Duodenal mucosa (tissue), 2 donors: ENCODE measurements around the gene PCBP4.
A peak's percentile ranks its signal among the peaks of the same experiment; 100 is the strongest.

ENCODE experiments used
- H3K27ac ChIP-seq: one replicate; pipeline ENCODE4 v1.7.0; 2013; ENCODE audit warnings: low read depth, low read length
- H3K27me3 ChIP-seq, 2 donors: one replicate each; pipeline ENCODE4 v1.7.0; 2013; ENCODE audit warnings: low read length in 2 of 2, control low read depth in 1 of 2; ENCODE audit not compliant: insufficient read depth in 2 of 2, control insufficient read depth in 1 of 2
- H3K36me3 ChIP-seq, 2 donors: one replicate each; pipeline ENCODE4 v1.7.0; 2013; ENCODE audit warnings: low read length in 2 of 2, control low read depth in 1 of 2; ENCODE audit not compliant: insufficient read depth in 2 of 2, control insufficient read depth in 1 of 2
- H3K4me1 ChIP-seq, 2 donors: one replicate each; pipeline ENCODE4 v1.7.0; 2013; ENCODE audit warnings: low read length in 2 of 2, control low read depth in 1 of 2; ENCODE audit not compliant: insufficient read depth in 2 of 2, control insufficient read depth in 1 of 2
- H3K4me3 ChIP-seq, 2 donors: one replicate each; pipeline ENCODE4 v1.7.0; 2013; ENCODE audit warnings: low read length in 2 of 2, low read depth in 1 of 2
- H3K9ac ChIP-seq, 2 donors: one replicate each; pipeline ENCODE4 v1.7.0; 2013; ENCODE audit warnings: low read length in 2 of 2, low read depth in 1 of 2
- H3K9me3 ChIP-seq, 2 donors: one replicate each; pipeline ENCODE4 v1.7.0; 2013; ENCODE audit warnings: low read length in 2 of 2, control low read depth in 1 of 2; ENCODE audit not compliant: control insufficient read depth in 1 of 2

PCBP4 gene

GRCh38 chr3:52005571-52005986 lies 38.3 kb upstream of the PCBP4 start:
- H3K4me3 ChIP-seq, result peak overlapping the region in 1 of 2 donors; percentile 13
- peak overlapping the region in 1 of 2 donors; percentile 13 for H3K9ac ChIP-seq
- H3K4me1 ChIP-seq, result peaks cover 9 to 16% of the 10 kb centered on the region in 2 donors
- no peaks in the 10 kb centered on the region for H3K27me3 ChIP-seq
- H3K27ac ChIP-seq, result no peak overlapping the region
- no peaks in the 10 kb centered on the region for H3K9me3 ChIP-seq
- H3K36me3 ChIP-seq, result no peaks in the 10 kb centered on the region

GRCh38 chr3:52004906-52005395 lies 37.7 kb upstream of the PCBP4 start:
- H3K9ac ChIP-seq, result no peak overlapping the region
- no peaks in the 10 kb centered on the region for H3K9me3 ChIP-seq
- H3K4me3 ChIP-seq, result no peak overlapping the region
- no peaks in the 10 kb centered on the region for H3K27me3 ChIP-seq
- H3K27ac ChIP-seq, result no peak overlapping the region
- peaks cover 9 to 16% of the 10 kb centered on the region in 2 donors for H3K4me1 ChIP-seq
- no peaks in the 10 kb centered on the region for H3K36me3 ChIP-seq

- Histone ChIP-seq H3K4me1 (peaks cover 9 to 16% of the 10 kb centered on the region in 2 donors), H3K27ac (no peak overlapping the region), H3K4me3 (no peak overlapping the region), H3K9ac (no peak overlapping the region), H3K9me3 (no peaks in the 10 kb centered on the region), H3K36me3 (no peaks in the 10 kb centered on the region), H3K27me3 (no peaks in the 10 kb centered on the region)
Measured at GRCh38 chr3:52004163-52004787, 37.0 kb upstream of the PCBP4 start.

GRCh38 chr3:52002748-52003147 lies 35.5 kb upstream of the PCBP4 start:
- Histone ChIP-seq H3K27me3 (no peaks in the 10 kb centered on the region), H3K9ac (no peak overlapping the region), H3K27ac (no peak overlapping the region), H3K4me3 (no peak overlapping the region), H3K36me3 (no peaks in the 10 kb centered on the region), H3K9me3 (no peaks in the 10 kb centered on the region), H3K4me1 (peaks cover 9 to 16% of the 10 kb centered on the region in 2 donors)

DNA sequence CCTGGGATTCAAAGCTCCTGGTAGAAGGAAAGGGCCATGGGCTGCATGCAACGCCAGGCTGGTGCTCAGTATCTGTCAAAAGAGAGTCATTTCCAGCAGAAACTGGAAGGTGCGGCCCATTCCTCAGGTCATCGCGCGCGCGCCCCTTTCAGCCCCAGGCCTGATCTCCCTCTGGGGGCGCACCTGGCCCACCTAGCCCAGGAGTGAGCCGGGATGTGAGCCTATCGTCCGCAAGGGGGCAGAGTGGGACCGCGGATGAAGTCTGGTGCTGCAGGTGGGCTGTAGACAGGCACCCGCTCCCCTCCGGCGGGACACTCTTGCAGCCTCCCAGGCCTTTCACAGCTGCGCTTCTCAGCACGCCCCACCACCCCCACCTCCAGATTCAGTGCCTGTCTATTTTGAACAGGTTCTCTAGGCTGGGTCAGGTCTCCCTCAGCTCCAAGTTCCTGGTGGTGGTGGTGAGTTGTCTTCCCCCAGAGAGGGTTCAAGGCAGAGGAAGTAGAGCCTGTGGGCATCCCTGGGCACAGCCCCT lies 34.3 kb upstream of the PCBP4 start:
- Histone ChIP-seq H3K9ac (no peak overlapping the region), H3K9me3 (no peaks in the 10 kb centered on the region), H3K36me3 (no peaks in the 10 kb centered on the region), H3K4me3 (no peak overlapping the region), H3K27ac (no peak overlapping the region), H3K27me3 (no peaks in the 10 kb centered on the region), H3K4me1 (peaks cover 9 to 12% of the 10 kb centered on the region in 2 donors)

- no peaks in the 10 kb centered on the region for H3K27me3 ChIP-seq
- no peaks in the 10 kb centered on the region for H3K9me3 ChIP-seq
- peaks cover 0 to 1% of the 10 kb centered on the region in 2 donors for H3K36me3 ChIP-seq
- H3K4me1 ChIP-seq, result peaks cover 4 to 5% of the 10 kb centered on the region in 2 donors
- H3K9ac ChIP-seq, result no peak overlapping the region
- no peak overlapping the region for H3K4me3 ChIP-seq
- H3K27ac ChIP-seq, result no peak overlapping the region
Measured at GRCh38 chr3:51999846-52000245, 32.6 kb upstream of the PCBP4 start.

- no peak overlapping the region for H3K27ac ChIP-seq
- H3K9me3 ChIP-seq, result no peaks in the 10 kb centered on the region
- H3K9ac ChIP-seq, result no peak overlapping the region
- H3K27me3 ChIP-seq, result no peaks in the 10 kb centered on the region
- H3K36me3 ChIP-seq, result peaks cover 9 to 12% of the 10 kb centered on the region in 2 donors
- peaks cover 15% of the 10 kb centered on the region in 2 donors for H3K4me1 ChIP-seq
- H3K4me3 ChIP-seq, result no peak overlapping the region
Measured at GRCh38 chr3:51998774-51999173, 31.5 kb upstream of the PCBP4 start.

GRCh38 chr3:51997935-51998596 lies 30.8 kb upstream of the PCBP4 start:
- Histone ChIP-seq H3K4me3 (no peak overlapping the region), H3K9me3 (no peaks in the 10 kb centered on the region), H3K9ac (no peak overlapping the region), H3K4me1 (peaks cover 16 to 19% of the 10 kb centered on the region in 2 donors), H3K36me3 (peaks cover 13 to 18% of the 10 kb centered on the region in 2 donors), H3K27me3 (no peaks in the 10 kb centered on the region), H3K27ac (no peak overlapping the region)

DNA sequence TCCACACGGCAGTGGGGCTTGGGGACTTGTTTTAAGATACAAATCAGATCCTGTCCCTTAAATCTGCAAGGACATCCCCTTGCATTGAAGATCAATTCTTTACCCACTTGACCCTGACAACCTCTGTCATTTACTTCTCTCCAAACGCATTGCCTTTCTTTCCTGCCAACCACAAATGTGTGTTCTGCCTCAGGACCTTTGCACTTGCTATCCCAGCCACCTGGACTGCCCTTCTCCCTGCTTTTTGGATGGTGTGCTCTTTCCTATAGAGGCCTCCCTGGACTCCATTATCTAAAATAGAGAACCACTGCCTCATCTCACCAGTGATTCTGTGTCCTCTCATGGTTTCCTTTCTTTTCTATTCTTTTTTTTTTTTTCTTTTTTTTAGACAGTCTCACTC lies 29.9 kb upstream of the PCBP4 start:
- no peak overlapping the region for H3K9ac ChIP-seq
- no peak overlapping the region for H3K4me3 ChIP-seq
- no peak overlapping the region for H3K27ac ChIP-seq
- H3K27me3 ChIP-seq, result no peaks in the 10 kb centered on the region
- peaks cover 16 to 19% of the 10 kb centered on the region in 2 donors for H3K4me1 ChIP-seq
- H3K9me3 ChIP-seq, result no peaks in the 10 kb centered on the region
- H3K36me3 ChIP-seq, result peaks cover 19 to 24% of the 10 kb centered on the region in 2 donors
